ENCODE data around the gene YIPF3. TPM values are rescaled to one million over a fixed set of nuclear protein-coding genes. Genes with fewer than 3 reads are reported as not detected.
A peak's percentile ranks its signal among the peaks of the same experiment; 100 is the strongest.
"Not testable (repeated sequence)": the region's sequence is repeated elsewhere in the genome, so short reads cannot be mapped to it uniquely, and the experiment has no call there.

YIPF3 gene
- total RNA-seq, 2 experiments from 2014 or later = 50.9 to 56.3 TPM

- DNase-seq (no peak), ATAC-seq (no peak)
- H3K4me3 Mint-ChIP-seq = no peak overlapping the region
- H3K27ac Mint-ChIP-seq = peak overlapping the region; percentile 65
- peaks cover 13% of the 10 kb centered on the region for H3K36me3 Mint-ChIP-seq
- CTCF ChIA-PET = interaction anchor here (0.6 to 5.8 kb wide), 36 partner anchors 8 to 513 kb away, joined by 3 to 48 read pairs (median 6); partner anchors contain the start of genes ABCC10, CRIP3, DLK2 and DNPH1
- H3K4me1 Mint-ChIP-seq = peaks cover 17% of the 10 kb centered on the region
- no peaks in the 10 kb centered on the region for H3K9me3 Mint-ChIP-seq (ENCODE audit: low read depth)
- H3K27me3 Mint-ChIP-seq = peaks cover 18% of the 10 kb centered on the region
Measured at GRCh38 chr6:43506171-43506570, 10.6 kb downstream of the YIPF3 start.

- H3K27ac Mint-ChIP-seq = peak overlapping the region; percentile 65
- DNase-seq (no peak), ATAC-seq (no peak)
- no peak overlapping the region for H3K4me3 Mint-ChIP-seq
- CTCF ChIA-PET = interaction anchor here (0.9 to 5.8 kb wide), 33 partner anchors 7 to 492 kb away, joined by 3 to 48 read pairs (median 7); partner anchors contain the start of genes ABCC10, CRIP3, DLK2 and DNPH1
- H3K4me1 Mint-ChIP-seq = peaks cover 17% of the 10 kb centered on the region
- peaks cover 18% of the 10 kb centered on the region for H3K27me3 Mint-ChIP-seq
- peaks cover 13% of the 10 kb centered on the region for H3K36me3 Mint-ChIP-seq
- no peaks in the 10 kb centered on the region for H3K9me3 Mint-ChIP-seq (ENCODE audit: low read depth)
Measured at GRCh38 chr6:43505718-43506117, 11.0 kb downstream of the YIPF3 start.

- CTCF ChIA-PET = interaction anchor here (0.9 to 5.8 kb wide), 15 partner anchors 12 to 492 kb away, joined by 3 to 48 read pairs (median 8); partner anchors contain the start of genes DLK2, MEA1, POLR1C and TJAP1
- peak overlapping the region; percentile 52 for H3K27ac Mint-ChIP-seq
- H3K9me3 Mint-ChIP-seq (ENCODE audit: low read depth) = no peaks in the 10 kb centered on the region
- H3K36me3 Mint-ChIP-seq = peaks cover 14% of the 10 kb centered on the region
- ATAC-seq (no peak), DNase-seq (no peak)
- H3K4me1 Mint-ChIP-seq = peaks cover 15% of the 10 kb centered on the region
- no peak overlapping the region for H3K4me3 Mint-ChIP-seq
- H3K27me3 Mint-ChIP-seq = peaks cover 18% of the 10 kb centered on the region
Measured at GRCh38 chr6:43504756-43505593, 11.8 kb downstream of the YIPF3 start.

- Mint-ChIP-seq H3K9me3 (ENCODE audit: low read depth) (no peaks in the 10 kb centered on the region), H3K4me3 (no peak overlapping the region), H3K36me3 (peaks cover 12% of the 10 kb centered on the region), H3K27me3 (peaks cover 8% of the 10 kb centered on the region), H3K4me1 (peaks cover 8% of the 10 kb centered on the region), H3K27ac (no peak overlapping the region)
- CTCF ChIA-PET = interaction anchor here (0.7 to 5.0 kb wide), 6 partner anchors 8 to 240 kb away, joined by 3 to 34 read pairs (median 3); partner anchors contain the start of genes CRIP3, DLK2, POLR1C and YIPF3
- no peak for ATAC-seq
- DNase-seq = no peak
Measured at GRCh38 chr6:43503443-43503842, 13.3 kb downstream of the YIPF3 start.

GRCh38 chr6:43502666-43503065 is 14.1 kb downstream of the YIPF3 start:
- CTCF ChIA-PET = interaction anchor here (0.7 to 1.6 kb wide), 4 partner anchors 7 to 195 kb away, joined by 3 to 5 read pairs (median 4); partner anchors contain the start of genes CRIP3, DLK2, POLR1C and YIPF3
- ATAC-seq (no peak), DNase-seq (no peak)
- peaks cover 1% of the 10 kb centered on the region for H3K27me3 Mint-ChIP-seq
- no peaks in the 10 kb centered on the region for H3K9me3 Mint-ChIP-seq (ENCODE audit: low read depth)
- H3K27ac Mint-ChIP-seq = no peak overlapping the region
- peaks cover 8% of the 10 kb centered on the region for H3K4me1 Mint-ChIP-seq
- peaks cover 12% of the 10 kb centered on the region for H3K36me3 Mint-ChIP-seq
- no peak overlapping the region for H3K4me3 Mint-ChIP-seq

- CTCF ChIA-PET = interaction anchor here (1.1 to 2.2 kb wide), 2 partner anchors 13 to 46 kb away, joined by 3 to 7 read pairs; partner anchors contain the start of gene DLK2
- no peak for DNase-seq
- no peak overlapping the region for H3K27ac Mint-ChIP-seq
- H3K27me3 Mint-ChIP-seq = no peaks in the 10 kb centered on the region
- peaks cover under 1% of the 10 kb centered on the region for H3K4me1 Mint-ChIP-seq
- no peak for ATAC-seq
- no peaks in the 10 kb centered on the region for H3K9me3 Mint-ChIP-seq (ENCODE audit: low read depth)
- no peak overlapping the region for H3K4me3 Mint-ChIP-seq
- peaks cover 12% of the 10 kb centered on the region for H3K36me3 Mint-ChIP-seq
Measured at GRCh38 chr6:43500921-43501320, 15.8 kb downstream of the YIPF3 start.

- CTCF ChIA-PET = interaction anchor here (2.2 to 2.4 kb wide), 2 partner anchors 8 to 45 kb away, joined by 7 to 13 read pairs; partner anchors contain the start of gene DLK2
- Mint-ChIP-seq H3K9me3 (ENCODE audit: low read depth) (no peaks in the 10 kb centered on the region), H3K27ac (no peak overlapping the region), H3K36me3 (peaks cover 12% of the 10 kb centered on the region), H3K27me3 (no peaks in the 10 kb centered on the region), H3K4me3 (no peak overlapping the region), H3K4me1 (peaks cover 11% of the 10 kb centered on the region)
- ATAC-seq (no peak), DNase-seq (no peak)
Measured at GRCh38 chr6:43499028-43499815, 17.5 kb downstream of the YIPF3 start.

- not testable (repeated sequence) for H3K27ac Mint-ChIP-seq; H3K9me3 Mint-ChIP-seq (ENCODE audit: low read depth); H3K27me3 Mint-ChIP-seq; DNase-seq; H3K36me3 Mint-ChIP-seq; H3K4me3 Mint-ChIP-seq; ATAC-seq
- H3K4me1 Mint-ChIP-seq = peaks cover 15% of the 10 kb centered on the region
- CTCF ChIA-PET = interaction anchor here (0.5 to 2.4 kb wide), 3 partner anchors 9 to 191 kb away, joined by 3 to 13 read pairs (median 3); no protein-coding TSS in a partner anchor
Measured at GRCh38 chr6:43498291-43498690, 18.4 kb downstream of the YIPF3 start.

- Mint-ChIP-seq H3K9me3 (ENCODE audit: low read depth) (no peaks in the 10 kb centered on the region), H3K27ac (no peak overlapping the region), H3K36me3 (peaks cover 8% of the 10 kb centered on the region), H3K4me1 (peaks cover 15% of the 10 kb centered on the region), H3K4me3 (no peak overlapping the region), H3K27me3 (no peaks in the 10 kb centered on the region)
- DNase-seq (no peak), ATAC-seq (no peak)
- CTCF ChIA-PET = interaction anchor here (0.6 to 2.4 kb wide), 3 partner anchors 9 to 70 kb away, joined by 3 to 13 read pairs (median 4); partner anchors contain the start of gene ABCC10
Measured at GRCh38 chr6:43497689-43498088, 19.0 kb downstream of the YIPF3 start.

GRCh38 chr6:43497129-43497396 is 19.7 kb downstream of the YIPF3 start:
- CTCF ChIA-PET = interaction anchor here (0.9 to 5.5 kb wide), 4 partner anchors 10 to 235 kb away, joined by 3 to 37 read pairs (median 4); partner anchors contain the start of gene ABCC10
- Mint-ChIP-seq H3K27me3 (no peaks in the 10 kb centered on the region), H3K27ac (no peak overlapping the region), H3K4me3 (no peak overlapping the region), H3K9me3 (ENCODE audit: low read depth) (no peaks in the 10 kb centered on the region), H3K36me3 (peaks cover 5% of the 10 kb centered on the region), H3K4me1 (peaks cover 15% of the 10 kb centered on the region)
- ATAC-seq (no peak), DNase-seq (no peak)

GRCh38 chr6:43496370-43497128 is 20.2 kb downstream of the YIPF3 start:
- no peaks in the 10 kb centered on the region for H3K9me3 Mint-ChIP-seq (ENCODE audit: low read depth)
- no peak overlapping the region for H3K4me3 Mint-ChIP-seq
- H3K27ac Mint-ChIP-seq = no peak overlapping the region
- peaks cover 2% of the 10 kb centered on the region for H3K36me3 Mint-ChIP-seq
- peaks cover 15% of the 10 kb centered on the region for H3K4me1 Mint-ChIP-seq
- CTCF ChIA-PET = interaction anchor here (0.9 to 5.5 kb wide), 5 partner anchors 11 to 244 kb away, joined by 3 to 37 read pairs (median 4); partner anchors contain the start of gene ABCC10
- H3K27me3 Mint-ChIP-seq = no peaks in the 10 kb centered on the region
- DNase-seq (no peak), ATAC-seq (no peak)

GRCh38 chr6:43495409-43495941 is 21.3 kb downstream of the YIPF3 start:
- Mint-ChIP-seq H3K4me1 (peaks cover 15% of the 10 kb centered on the region), H3K27me3 (no peaks in the 10 kb centered on the region), H3K9me3 (ENCODE audit: low read depth) (no peaks in the 10 kb centered on the region), H3K4me3 (no peak overlapping the region), H3K36me3 (no peaks in the 10 kb centered on the region), H3K27ac (peak overlapping the region; percentile 80)
- CTCF ChIA-PET = interaction anchor here (1.0 to 5.5 kb wide), 7 partner anchors 8 to 267 kb away, joined by 3 to 37 read pairs (median 4); partner anchors contain the start of genes DLK2 and DNPH1
- no peak for ATAC-seq
- no peak for DNase-seq
